GM12801 (cell line): ENCODE data around the gene RUBCNL.

Experiments
- CTCF ChIP-seq: IDR thresholded peaks from one replicate; pipeline ENCODE4 v1.5.1; 2011; ENCODE audit warnings: control low read depth; ENCODE audit not compliant: insufficient read length; ENCODE audit errors: extremely low read depth

RUBCNL gene

GRCh38 chr13:46387064-46387851 lies at the start of gene RUBCNL:
RUBCNL (minus strand) TSS chr13:46387252; CDS start chr13:46372475, 14,777 bp downstream.
- TF ChIP-seq CTCF: no peak

DNA sequence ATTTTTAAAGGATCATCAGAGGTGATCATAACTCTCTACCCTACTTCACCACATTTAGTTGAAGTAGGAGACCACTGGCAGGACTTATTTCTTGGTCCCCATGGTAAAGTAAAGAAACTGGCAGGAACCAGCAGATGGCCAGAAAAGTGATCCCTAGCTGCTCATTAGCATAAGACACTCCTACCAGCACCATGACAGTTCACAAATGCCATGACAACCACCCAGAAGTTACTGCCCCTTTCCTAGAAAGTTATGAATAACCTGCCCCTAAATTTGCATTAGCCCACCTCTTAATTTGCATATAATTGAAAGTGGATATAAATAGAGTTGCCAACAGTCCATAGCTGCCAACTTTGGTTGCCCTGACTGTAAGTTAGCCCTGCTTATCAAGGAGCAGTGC lies 18.4 kb upstream of the RUBCNL start:
- TF ChIP-seq CTCF: no peak

- no peak for TF ChIP-seq CTCF
These were observed 17.7 kb upstream of the RUBCNL start for GRCh38 chr13:46404733-46405100.

DNA sequence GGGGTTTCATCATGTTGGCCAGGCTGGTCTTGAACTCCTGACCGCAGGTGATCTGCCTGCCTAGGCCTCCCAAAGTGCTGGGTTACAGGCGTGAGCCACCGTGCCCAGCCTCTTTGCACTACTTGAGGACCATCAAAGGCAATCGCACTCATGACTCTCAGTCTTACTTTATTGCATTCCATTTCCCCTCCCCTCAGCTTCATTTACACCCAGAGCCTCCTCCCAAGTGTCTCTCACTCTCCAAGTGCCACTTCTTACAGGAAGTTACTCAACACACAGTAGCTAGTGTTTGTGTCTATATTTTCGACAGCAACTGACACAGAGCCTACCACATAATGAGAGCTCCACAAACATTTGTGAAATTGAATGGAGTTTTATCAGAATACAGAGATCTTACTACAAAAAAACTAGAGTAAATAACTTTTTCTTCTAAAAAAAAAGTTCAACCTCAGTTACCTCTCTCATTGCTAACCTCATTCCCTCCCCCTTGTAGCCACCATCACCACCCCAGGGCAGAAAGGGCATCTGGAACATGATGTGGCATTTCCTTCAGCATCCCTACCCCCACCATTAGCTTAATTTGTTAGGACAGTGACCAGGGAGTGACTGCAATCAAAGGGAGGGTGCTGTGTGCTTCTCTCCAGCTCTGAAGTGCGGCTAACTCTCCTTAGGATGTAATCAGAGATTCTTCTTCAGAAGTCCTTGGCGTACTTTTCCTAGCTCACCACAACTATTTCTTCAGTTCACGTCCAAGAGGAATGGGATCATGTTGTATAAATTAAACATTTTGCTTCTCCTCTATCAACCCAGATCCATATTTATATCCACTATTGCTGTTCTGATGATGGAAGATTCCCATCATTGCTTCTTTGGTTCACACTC lies 17.0 kb upstream of the RUBCNL start:
- no peak for TF ChIP-seq CTCF

- TF ChIP-seq CTCF: no peak
These were observed 15.1 kb upstream of the RUBCNL start for GRCh38 chr13:46402178-46402577.

DNA sequence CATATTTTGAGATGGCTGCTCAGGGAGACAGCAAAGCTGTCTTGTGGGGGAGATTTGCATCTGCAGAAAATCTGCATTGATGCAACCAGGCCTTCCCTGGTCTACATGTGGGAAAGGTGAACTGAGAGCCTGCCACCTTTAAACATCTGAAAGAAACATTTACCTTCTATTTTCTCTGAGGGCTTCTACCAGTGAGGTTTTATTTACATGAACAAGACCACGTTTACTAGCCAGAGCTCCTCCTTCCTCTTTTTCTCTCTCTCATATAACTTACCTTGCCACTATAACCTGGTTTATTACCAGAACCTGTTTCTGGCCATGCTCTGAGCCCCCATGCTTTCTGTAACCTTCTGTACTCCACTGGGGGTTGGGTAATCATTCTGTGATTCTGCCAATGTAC lies 14.4 kb upstream of the RUBCNL start:
- TF ChIP-seq CTCF: no peak

GRCh38 chr13:46396341-46396740 lies 9.3 kb upstream of the RUBCNL start:
- no peak for TF ChIP-seq CTCF
